ENCODE results near the gene TMEM179B.

GRCh38 chr11:62752994-62753735 is 34.0 kb upstream of the TMEM179B start:
- TF ChIP-seq POLR2A (IDR thresholded peaks at IDR 0.05; ENCODE audit: low read depth, low read length) (no peak), CTCF (conservative IDR thresholded peaks at IDR 0.05; ENCODE audit: low read depth, low read length) (no peak), NFE2L2 (IDR thresholded peaks at IDR 0.05; ENCODE audit: low read depth, low read length) (no peak), MAZ (IDR thresholded peaks at IDR 0.05; ENCODE audit: borderline replicate concordance, low read depth, low read length) (no peak), RAD21 (IDR thresholded peaks at IDR 0.05; ENCODE audit: low read length) (no peak), CEBPB (IDR thresholded peaks at IDR 0.05; ENCODE audit: low read depth, low read length) (no peak), SMC3 (IDR thresholded peaks at IDR 0.05; ENCODE audit: low read depth, low read length) (no peak), RFX5 (IDR thresholded peaks at IDR 0.05; ENCODE audit: low read depth, low read length) (no peak), MAFK (IDR thresholded peaks at IDR 0.05; ENCODE audit: low read depth, low read length) (no peak), RCOR1 (IDR thresholded peaks at IDR 0.05; ENCODE audit: insufficient replicate concordance, low read length) (no peak)
- TF ChIP-seq, protein P1, sequence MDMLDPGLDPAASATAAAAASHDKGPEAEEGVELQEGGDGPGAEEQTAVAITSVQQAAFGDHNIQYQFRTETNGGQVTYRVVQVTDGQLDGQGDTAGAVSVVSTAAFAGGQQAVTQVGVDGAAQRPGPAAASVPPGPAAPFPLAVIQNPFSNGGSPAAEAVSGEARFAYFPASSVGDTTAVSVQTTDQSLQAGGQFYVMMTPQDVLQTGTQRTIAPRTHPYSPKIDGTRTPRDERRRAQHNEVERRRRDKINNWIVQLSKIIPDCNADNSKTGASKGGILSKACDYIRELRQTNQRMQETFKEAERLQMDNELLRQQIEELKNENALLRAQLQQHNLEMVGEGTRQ (IDR thresholded peaks at IDR 0.05; ENCODE audit: low read depth, low read length) = no peak

Measured in IMR-90 (cell line).